Neural cell (in vitro differentiated cells): ENCODE data around the gene FARP1. TPM values are rescaled to one million over a fixed set of nuclear protein-coding genes. Genes with fewer than 3 reads are reported as not detected.

Experiments used
- H2AFZ ChIP-seq: fragments of 200-600, 300-800 bp; sonication (generic), shearing (Covaris generic); 2 replicates; pipeline ENCODE4 v1.6.0; 2014; ENCODE audit warnings: low read depth, mild to moderate bottlenecking, antibody characterized with exemption, low read length, moderate library complexity
- H3F3A ChIP-seq: fragments of 200-600 bp; shearing (Covaris generic); 2 replicates; pipeline ENCODE4 v1.6.1; 2016; ENCODE audit warnings: mild to moderate bottlenecking, moderate library complexity, mixed read lengths, antibody characterized with exemption, low read length; ENCODE audit not compliant: insufficient read depth, poor library complexity, severe bottlenecking
- H3K27ac ChIP-seq: fragments of 200-600, 300-800 bp; sonication (generic), shearing (Covaris generic); 2 replicates; pipeline ENCODE4 v1.5.1; 2014; ENCODE audit warnings: mild to moderate bottlenecking, low read length, moderate library complexity
- H3K27me3 ChIP-seq: fragments of 300-800, 200-600 bp; sonication (generic), shearing (Covaris generic); 2 replicates; pipeline ENCODE4 v1.6.0; 2014; ENCODE audit warnings: mild to moderate bottlenecking, low read depth, low read length, moderate library complexity; ENCODE audit not compliant: insufficient read depth
- H3K36me3 ChIP-seq: fragments of 300-800, 200-600 bp; sonication (generic), shearing (Covaris generic); 2 replicates; pipeline ENCODE4 v1.5.1; 2014; ENCODE audit warnings: mild to moderate bottlenecking, antibody characterized with exemption, low read length, moderate library complexity; ENCODE audit not compliant: insufficient read depth
- H3K4me2 ChIP-seq: fragments of 300-800, 200-600 bp; sonication (generic), shearing (Covaris generic); 2 replicates; pipeline ENCODE4 v1.6.0; 2014; ENCODE audit warnings: mild to moderate bottlenecking, low read length
- H3K4me3 ChIP-seq: fragments of 300-800, 200-600 bp; sonication (generic), shearing (Covaris generic); 2 replicates; pipeline ENCODE4 v1.5.1; 2014; ENCODE audit warnings: mild to moderate bottlenecking, low read length, moderate library complexity
- H3K79me2 ChIP-seq: fragments of 200-600 bp; shearing (Covaris generic); replicated peaks from 2 replicates; pipeline ENCODE4 v1.6.0; 2014; ENCODE audit warnings: mild to moderate bottlenecking, low read length, moderate library complexity; ENCODE audit not compliant: insufficient read depth
- H3K9ac ChIP-seq: fragments of 300-800, 200-600 bp; sonication (generic), shearing (Covaris generic); 2 replicates; pipeline ENCODE4 v1.6.1; 2016; ENCODE audit warnings: mild to moderate bottlenecking, low read length, mixed read lengths
- H3K9me2 ChIP-seq: fragments of 200-600 bp; shearing (Covaris generic); 2 replicates; pipeline ENCODE4 v1.6.1; 2016; ENCODE audit warnings: mild to moderate bottlenecking, low read length, mixed read lengths; ENCODE audit not compliant: insufficient read depth
- H3K9me3 ChIP-seq: fragments of 200-600, 300-800 bp; sonication (generic), shearing (Covaris generic); 2 replicates; pipeline ENCODE4 v1.6.1; 2016; ENCODE audit warnings: mild to moderate bottlenecking, mixed run types, low read length, moderate library complexity, mixed read lengths
- H4K20me1 ChIP-seq: fragments of 200-600 bp; shearing (Covaris generic); 2 replicates; pipeline ENCODE4 v1.6.1; 2016; ENCODE audit warnings: mild to moderate bottlenecking, mixed run types; ENCODE audit not compliant: insufficient read depth
- EP300 ChIP-seq: fragments of 450-650 bp; conservative IDR thresholded peaks from 2 replicates; pipeline ENCODE4 v1.6.1; 2014; ENCODE audit warnings: antibody characterized with exemption, mild to moderate bottlenecking, moderate library complexity; ENCODE audit not compliant: poor library complexity, severe bottlenecking
- EZH2 ChIP-seq: fragments of 200-600, 300-800 bp; shearing (Covaris generic), sonication (generic); IDR thresholded peaks from 2 replicates; pipeline ENCODE4 v1.6.1; 2014; ENCODE audit warnings: antibody characterized with exemption, low read length, borderline replicate concordance, mild to moderate bottlenecking; ENCODE audit not compliant: insufficient read depth, poor library complexity, severe bottlenecking
- MXI1 ChIP-seq: fragments of 450-650 bp; conservative IDR thresholded peaks from 2 replicates; pipeline ENCODE4 v1.6.1; 2014; ENCODE audit warnings: antibody characterized with exemption, mild to moderate bottlenecking; ENCODE audit not compliant: poor library complexity, severe bottlenecking
- POLR2AphosphoS5 ChIP-seq: IDR thresholded peaks from 2 replicates; pipeline ENCODE4 v1.6.1; 2012
- RAD21 ChIP-seq: fragments of 450-650 bp; conservative IDR thresholded peaks from 2 replicates; pipeline ENCODE4 v1.6.1; 2014; ENCODE audit warnings: antibody characterized with exemption, mild to moderate bottlenecking, moderate library complexity
- SMC3 ChIP-seq: fragments of 450-650 bp; conservative IDR thresholded peaks from 2 replicates; pipeline ENCODE4 v1.6.1; 2014; ENCODE audit warnings: antibody characterized with exemption, mild to moderate bottlenecking, moderate library complexity; ENCODE audit not compliant: poor library complexity
- TAF1 ChIP-seq: IDR thresholded peaks from 2 replicates; pipeline ENCODE4 v1.6.1; 2012; ENCODE audit warnings: low read depth
- polyA plus RNA-seq: library from polyadenylated mRNA; depleted of rRNA; stranded (reverse); fragments of >200 nt; gene quantifications from 2 replicates; pipeline ENCODE4 v1.2.3, GENCODE V29; 2014
- TF ChIP-seq, protein P1 (sequence below): fragments of 450-650 bp; IDR thresholded peaks from 2 replicates; pipeline ENCODE4 v1.5.1; 2014; ENCODE audit warnings: antibody characterized with exemption, mild to moderate bottlenecking, moderate library complexity; ENCODE audit not compliant: poor library complexity, severe bottlenecking
- TF ChIP-seq, protein P2 (sequence below): IDR thresholded peaks from 2 replicates; pipeline ENCODE4 v1.6.1; 2012; ENCODE audit warnings: borderline replicate concordance

Gene FARP1
- polyA plus RNA-seq, 1 donor from 2014 or later, result 19.7 TPM

DNA sequence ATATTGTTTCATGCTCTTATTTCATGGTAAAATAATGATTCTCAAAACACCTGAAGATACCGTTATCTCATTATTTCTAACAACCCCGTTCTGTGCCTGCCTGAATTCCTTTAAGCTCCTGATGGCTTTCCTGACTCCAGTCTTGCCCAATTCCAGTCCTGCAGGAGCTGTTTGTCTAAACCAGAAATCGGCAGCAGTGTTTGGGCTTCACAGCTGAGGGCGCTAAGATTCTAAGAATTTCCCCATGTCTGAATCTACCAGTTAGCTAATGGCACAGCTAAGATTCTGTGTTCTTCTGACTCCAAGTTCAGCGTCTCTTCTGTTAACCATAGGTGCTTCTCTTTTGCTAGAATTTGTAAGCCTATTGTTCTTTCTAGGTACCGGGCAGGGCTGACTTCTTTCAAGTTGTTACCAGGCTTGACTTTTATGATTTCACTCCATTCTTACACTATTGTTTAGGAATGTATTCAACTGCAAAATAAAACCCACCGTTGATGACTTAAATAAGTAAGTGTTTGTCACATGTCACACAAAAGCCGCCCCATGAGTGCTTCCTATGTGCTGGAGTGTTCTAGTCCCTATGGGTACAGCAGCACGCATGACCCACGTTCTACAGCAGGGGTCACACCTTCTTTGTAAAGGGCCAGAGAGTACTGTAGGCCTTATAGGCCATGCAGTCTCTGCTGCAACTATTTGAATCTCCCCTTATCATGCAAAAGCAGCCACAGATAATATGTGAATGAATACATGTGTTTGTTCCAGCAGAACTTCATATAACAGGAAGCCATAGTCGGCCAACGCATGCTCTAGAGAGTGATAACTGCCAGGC, 202.4 kb downstream of the FARP1 start:
- Histone ChIP-seq H3K4me3 (no peak overlapping the region), H3K9me3 (no peaks in the 10 kb centered on the region), H3K9me2 (no peaks in the 10 kb centered on the region), H3K9ac (no peak overlapping the region), H2AFZ (no peak overlapping the region), H3K4me2 (no peak overlapping the region), H3K36me3 (no peaks in the 10 kb centered on the region), H3K27me3 (no peaks in the 10 kb centered on the region), H3F3A (no peaks in the 10 kb centered on the region), H3K27ac (no peak overlapping the region), H4K20me1 (no peaks in the 10 kb centered on the region), H3K79me2 (peaks cover 8% of the 10 kb centered on the region)
- TF ChIP-seq RAD21, result no peak
- TF ChIP-seq EZH2, result no peak
- no peak for TF ChIP-seq MXI1
- TF ChIP-seq, protein P1, sequence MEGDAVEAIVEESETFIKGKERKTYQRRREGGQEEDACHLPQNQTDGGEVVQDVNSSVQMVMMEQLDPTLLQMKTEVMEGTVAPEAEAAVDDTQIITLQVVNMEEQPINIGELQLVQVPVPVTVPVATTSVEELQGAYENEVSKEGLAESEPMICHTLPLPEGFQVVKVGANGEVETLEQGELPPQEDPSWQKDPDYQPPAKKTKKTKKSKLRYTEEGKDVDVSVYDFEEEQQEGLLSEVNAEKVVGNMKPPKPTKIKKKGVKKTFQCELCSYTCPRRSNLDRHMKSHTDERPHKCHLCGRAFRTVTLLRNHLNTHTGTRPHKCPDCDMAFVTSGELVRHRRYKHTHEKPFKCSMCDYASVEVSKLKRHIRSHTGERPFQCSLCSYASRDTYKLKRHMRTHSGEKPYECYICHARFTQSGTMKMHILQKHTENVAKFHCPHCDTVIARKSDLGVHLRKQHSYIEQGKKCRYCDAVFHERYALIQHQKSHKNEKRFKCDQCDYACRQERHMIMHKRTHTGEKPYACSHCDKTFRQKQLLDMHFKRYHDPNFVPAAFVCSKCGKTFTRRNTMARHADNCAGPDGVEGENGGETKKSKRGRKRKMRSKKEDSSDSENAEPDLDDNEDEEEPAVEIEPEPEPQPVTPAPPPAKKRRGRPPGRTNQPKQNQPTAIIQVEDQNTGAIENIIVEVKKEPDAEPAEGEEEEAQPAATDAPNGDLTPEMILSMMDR, result no peak
- TF ChIP-seq, protein P2, sequence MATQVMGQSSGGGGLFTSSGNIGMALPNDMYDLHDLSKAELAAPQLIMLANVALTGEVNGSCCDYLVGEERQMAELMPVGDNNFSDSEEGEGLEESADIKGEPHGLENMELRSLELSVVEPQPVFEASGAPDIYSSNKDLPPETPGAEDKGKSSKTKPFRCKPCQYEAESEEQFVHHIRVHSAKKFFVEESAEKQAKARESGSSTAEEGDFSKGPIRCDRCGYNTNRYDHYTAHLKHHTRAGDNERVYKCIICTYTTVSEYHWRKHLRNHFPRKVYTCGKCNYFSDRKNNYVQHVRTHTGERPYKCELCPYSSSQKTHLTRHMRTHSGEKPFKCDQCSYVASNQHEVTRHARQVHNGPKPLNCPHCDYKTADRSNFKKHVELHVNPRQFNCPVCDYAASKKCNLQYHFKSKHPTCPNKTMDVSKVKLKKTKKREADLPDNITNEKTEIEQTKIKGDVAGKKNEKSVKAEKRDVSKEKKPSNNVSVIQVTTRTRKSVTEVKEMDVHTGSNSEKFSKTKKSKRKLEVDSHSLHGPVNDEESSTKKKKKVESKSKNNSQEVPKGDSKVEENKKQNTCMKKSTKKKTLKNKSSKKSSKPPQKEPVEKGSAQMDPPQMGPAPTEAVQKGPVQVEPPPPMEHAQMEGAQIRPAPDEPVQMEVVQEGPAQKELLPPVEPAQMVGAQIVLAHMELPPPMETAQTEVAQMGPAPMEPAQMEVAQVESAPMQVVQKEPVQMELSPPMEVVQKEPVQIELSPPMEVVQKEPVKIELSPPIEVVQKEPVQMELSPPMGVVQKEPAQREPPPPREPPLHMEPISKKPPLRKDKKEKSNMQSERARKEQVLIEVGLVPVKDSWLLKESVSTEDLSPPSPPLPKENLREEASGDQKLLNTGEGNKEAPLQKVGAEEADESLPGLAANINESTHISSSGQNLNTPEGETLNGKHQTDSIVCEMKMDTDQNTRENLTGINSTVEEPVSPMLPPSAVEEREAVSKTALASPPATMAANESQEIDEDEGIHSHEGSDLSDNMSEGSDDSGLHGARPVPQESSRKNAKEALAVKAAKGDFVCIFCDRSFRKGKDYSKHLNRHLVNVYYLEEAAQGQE, result no peak
- TF ChIP-seq POLR2AphosphoS5, result no peak
- no peak for TF ChIP-seq EP300
- TF ChIP-seq TAF1, result no peak
- TF ChIP-seq SMC3, result no peak

DNA sequence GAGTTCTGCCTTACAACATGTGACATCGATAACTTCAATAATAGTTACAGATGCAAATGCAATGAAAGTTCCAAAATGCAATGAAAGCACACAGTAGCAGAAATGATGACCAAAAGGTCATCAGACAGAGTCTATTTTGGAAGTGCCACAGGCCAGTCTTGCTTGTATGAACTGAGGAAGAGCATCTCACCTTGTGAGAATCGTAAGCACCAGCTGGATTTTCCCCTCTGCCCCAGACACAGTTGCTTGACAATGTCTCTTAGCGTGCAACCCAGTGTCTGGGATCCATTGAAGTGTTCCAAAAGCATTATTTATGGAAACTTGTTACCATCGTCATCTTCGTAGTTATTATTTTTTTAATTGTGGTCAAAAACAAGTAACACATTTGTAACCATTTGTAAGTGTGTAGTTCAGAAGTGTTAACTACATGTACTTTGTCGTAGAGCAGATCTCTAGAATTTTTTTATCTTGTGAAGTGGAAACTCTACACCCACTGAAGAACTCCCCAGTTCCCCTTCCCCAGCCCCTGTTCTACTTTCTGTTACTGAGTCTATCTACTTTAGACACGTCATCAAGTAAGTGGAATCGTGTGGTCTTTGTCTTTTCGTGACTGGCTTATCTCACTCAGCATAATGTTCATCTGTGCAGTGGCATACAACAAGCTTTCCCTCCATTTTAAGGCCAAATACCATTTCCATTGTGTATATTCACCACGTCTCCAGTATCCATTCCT, 204.2 kb downstream of the FARP1 start:
- no peak for TF ChIP-seq EZH2
- no peak for TF ChIP-seq RAD21
- TF ChIP-seq MXI1, result no peak
- TF ChIP-seq, protein P1, result no peak
- no peak for TF ChIP-seq SMC3
- TF ChIP-seq, protein P2, result no peak
- Histone ChIP-seq H3K4me3 (no peak overlapping the region), H3K4me2 (no peak overlapping the region), H3K9me2 (no peaks in the 10 kb centered on the region), H2AFZ (no peak overlapping the region), H3K79me2 (peaks cover 2% of the 10 kb centered on the region), H3K9me3 (no peaks in the 10 kb centered on the region), H3K27me3 (no peaks in the 10 kb centered on the region), H3K9ac (no peak overlapping the region), H3K36me3 (no peaks in the 10 kb centered on the region), H3K27ac (no peak overlapping the region), H4K20me1 (no peaks in the 10 kb centered on the region), H3F3A (no peaks in the 10 kb centered on the region)
